Occipital lobe (tissue), 2 donors: ENCODE data around the gene HS1BP3. TPM values are rescaled to one million over a fixed set of nuclear protein-coding genes. Genes with fewer than 3 reads are reported as not detected.

ENCODE experiments used
- DNase-seq: peaks from one replicate; lab custom pipeline; 2025; lab: John Stamatoyannopoulos, UW
- total RNA-seq: library from RNA; depleted of rRNA; stranded (reverse); fragments of >200 nt; gene quantifications from one replicate; pipeline ENCODE4 v1.2.3, GENCODE V29; 2014

The HS1BP3 gene
- total RNA-seq, 1 donor from 2014 or later: 10.3 TPM

DNA sequence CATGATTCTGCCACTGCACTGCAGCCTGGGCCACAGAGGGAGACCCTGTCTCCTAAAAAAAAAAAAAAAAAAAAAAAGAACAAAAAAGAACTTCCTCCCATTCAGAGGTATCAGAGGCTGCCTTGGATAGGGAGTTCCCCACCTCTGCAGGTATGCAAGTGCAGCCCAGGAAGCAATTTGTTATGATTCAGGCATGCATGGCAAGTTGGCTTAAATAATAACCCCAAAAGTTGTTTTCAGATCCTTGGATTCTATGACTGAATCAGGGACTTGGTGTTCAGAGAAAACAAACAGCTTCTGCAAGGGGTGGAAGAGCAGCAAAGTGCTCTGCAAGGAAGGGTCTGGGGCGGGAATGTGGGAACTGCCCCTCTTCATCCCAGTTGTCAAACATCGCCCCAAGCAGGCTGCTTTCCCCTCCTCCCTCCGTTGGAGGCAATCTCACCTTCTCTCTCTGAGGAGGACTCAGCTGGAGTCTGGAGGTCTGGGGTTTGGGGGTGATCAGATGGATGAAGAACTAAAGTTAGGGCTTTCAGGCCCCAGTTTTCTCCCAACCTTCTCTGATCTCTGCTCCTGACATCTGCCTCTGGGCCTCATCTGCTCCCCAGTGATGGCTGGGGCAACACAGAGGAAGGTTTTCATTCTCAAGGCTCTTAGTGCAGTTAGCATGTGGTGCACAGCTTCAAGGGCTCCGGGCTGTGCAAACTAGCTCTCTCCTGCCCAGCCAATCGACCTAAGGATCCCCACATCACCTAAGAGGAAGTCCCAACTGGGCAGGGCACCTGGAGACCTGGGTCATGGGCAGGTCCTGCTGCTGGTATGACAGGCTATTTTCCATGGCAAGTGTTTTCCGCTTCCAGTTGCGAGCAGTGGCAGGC lies 12.5 kb upstream of the HS1BP3 start:
- DNase-seq: no peak

DNA sequence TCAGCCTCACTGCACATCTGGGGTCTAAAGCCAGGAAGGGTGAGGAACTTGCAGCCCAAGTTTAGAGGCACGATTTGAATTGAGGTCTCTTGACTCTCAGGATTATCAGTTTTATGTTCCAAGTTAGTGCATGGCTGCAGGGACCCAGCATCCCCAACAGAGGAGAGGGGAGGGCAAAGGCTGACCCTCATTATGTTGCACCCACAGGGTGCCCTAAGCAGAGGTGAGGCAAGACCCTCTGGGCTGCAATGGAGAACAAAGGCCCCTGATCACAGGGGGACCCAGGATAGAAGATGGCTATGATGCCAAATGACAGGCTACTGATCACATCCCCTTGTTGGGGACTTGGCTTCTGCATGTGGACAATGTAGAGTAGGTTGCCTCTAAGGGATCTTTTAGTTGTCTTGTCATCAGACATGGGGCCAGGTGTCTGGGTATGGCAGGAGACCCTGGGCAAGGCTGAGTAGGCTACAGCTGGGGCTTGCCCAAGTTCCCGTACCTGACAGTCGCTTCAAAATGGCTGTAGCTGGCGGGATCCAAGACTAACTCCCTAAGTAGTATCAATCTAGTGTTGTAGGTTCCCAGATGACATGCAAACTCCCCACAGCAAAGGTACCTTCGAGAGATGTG lies 11.5 kb upstream of the HS1BP3 start:
- no peak for DNase-seq

DNA sequence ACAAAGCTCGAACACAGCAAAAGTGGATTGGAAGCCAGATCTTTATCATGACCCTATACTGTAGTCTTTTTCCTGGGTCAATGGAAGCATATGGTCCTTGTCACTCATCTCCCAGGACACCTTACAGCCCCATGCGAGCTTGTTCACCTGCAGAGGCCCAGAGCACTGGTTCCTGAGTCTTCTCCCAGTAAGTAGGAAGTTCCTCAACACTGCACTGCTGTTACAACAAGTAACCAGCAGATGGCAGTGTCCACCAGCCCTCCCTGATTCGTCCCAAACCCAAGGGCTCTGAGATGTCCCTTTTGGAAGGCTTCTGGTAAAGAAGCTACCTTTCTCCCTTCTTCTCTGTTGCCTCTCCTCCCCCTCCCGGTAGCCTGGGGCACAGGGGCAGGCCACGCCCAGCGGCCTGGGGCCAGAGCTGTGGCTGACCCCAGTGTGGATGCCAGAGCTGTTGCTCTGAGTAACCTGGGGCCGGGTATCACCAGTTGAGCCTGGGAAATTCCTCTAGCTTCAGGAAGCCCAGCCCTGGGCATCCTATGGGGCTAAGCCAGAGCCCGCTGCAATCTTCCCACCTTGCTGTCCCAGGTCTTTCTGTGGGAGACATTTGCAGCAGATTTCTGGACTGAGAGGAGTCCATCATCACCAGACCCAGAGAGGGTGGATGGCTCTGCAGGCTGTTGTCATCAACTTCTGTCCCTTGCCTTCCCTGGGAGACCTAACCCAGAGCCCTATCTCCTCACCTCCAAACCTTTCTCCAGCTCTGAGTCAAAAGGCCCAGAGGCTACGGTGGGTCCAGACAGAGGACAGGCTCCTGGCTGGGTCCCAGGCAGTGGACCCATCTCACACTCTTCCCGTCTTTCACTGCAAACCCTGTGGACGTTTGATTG lies 10.8 kb upstream of the HS1BP3 start:
- DNase-seq: peak; percentile 42

DNA sequence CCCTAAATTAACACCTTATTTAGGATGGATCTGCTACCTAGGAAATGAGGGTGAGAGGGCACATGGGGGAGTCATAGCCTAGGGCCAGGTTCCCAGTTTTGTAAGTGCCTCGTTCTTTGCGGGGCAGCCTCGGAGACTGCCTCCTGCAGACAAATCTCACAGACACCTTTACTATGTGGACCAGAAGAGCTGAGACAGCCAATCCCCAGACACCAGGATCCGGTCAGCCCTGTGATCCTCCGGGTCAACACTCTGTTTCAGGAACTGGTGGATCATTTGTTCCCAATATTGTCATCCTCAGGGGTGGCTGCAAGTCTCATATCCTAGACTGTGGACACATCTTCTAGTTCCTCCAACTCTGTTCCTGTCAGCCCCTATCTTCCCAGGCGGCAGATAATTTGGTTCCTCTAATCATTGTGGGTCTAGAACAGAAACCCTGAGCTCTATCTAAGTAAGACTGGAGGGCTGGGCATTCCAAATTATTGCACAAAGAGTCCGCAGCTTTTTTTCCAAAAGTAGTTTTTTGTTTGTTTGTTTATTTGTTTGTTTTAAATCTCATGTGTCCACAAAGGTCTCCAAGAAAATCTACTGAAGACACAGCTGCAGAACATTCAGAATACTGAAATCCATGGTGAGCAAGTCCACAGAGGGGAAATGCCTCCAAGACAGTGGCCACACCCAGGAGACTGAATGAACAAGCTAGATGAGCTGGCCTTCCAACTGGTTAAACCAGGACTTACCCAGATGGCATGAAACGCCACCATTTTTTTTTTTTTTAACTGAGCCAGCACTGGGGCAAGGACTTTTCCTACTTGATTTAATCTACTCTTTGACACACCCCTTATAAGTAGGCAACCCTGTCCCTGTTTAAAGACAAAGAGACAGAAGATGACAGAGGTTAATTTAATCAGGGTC lies 9.9 kb upstream of the HS1BP3 start:
- no peak for DNase-seq

DNA sequence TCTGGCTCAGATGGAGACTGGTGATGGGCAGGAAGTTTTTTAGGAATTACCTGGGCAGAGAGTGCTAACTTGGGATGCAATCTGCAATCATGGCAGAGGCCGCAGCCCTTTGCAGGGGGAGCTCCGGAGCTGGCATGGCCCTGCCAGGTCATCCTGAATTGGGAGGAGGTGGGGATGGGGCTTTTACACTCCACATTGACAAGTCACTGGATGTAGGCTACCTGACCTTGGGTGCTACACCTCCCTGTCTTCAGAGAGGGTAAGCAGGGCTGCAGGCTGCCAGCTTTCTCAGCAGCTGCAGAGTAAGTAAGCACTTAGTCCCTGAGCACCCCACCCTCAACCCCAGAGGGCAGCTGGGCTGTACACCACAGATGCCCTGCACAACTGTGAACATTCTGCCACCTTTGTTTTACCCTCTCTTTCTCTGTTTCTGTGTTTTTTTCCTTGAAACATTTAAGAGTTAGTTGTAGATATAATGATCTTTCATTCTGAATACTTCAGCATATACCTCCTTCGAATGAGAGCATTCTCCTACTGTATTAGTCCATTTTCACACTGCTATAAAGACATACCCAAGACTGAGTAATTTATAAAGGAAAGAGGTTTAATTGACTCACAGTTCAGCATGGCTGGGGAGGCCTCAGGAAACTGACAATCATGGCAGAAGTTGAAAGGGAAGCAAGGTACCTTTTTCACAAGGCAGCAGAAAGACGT lies 6.8 kb upstream of the HS1BP3 start:
- no peak for DNase-seq

DNA sequence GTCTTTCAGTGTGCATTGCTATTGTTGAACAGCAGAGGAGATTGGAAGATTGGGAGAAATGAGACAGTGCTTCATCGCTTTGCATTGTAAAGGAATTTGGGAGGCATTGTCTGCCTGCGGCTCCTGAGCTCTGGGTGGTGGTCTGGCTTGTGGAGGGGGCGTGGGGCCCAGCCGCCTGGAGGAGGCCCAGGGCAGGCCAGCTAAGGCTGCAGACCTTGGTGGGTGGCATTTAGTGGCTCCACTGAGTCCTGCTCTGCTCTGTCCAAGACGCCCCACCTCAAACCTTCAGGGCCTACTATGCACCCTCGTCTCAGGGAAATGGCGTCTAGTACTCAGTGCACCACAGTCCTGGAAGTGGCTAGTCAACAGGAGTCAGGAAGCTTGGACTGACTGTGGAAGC lies 5.7 kb upstream of the HS1BP3 start:
- no peak for DNase-seq

DNA sequence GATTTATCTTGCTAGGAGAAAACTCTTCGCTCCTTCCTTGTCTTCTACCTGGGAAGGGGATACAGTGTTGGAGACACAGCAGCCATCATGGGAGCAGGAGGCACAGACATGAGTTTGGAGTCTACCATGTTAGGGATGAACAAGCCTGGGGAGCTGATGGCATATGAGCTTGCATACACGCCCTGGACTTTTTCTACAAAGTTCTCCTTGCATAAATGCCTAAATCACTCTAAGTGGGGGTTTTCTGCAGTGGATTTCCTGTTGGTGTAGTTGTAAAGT lies 3.6 kb upstream of the HS1BP3 start:
- DNase-seq: no peak

DNA sequence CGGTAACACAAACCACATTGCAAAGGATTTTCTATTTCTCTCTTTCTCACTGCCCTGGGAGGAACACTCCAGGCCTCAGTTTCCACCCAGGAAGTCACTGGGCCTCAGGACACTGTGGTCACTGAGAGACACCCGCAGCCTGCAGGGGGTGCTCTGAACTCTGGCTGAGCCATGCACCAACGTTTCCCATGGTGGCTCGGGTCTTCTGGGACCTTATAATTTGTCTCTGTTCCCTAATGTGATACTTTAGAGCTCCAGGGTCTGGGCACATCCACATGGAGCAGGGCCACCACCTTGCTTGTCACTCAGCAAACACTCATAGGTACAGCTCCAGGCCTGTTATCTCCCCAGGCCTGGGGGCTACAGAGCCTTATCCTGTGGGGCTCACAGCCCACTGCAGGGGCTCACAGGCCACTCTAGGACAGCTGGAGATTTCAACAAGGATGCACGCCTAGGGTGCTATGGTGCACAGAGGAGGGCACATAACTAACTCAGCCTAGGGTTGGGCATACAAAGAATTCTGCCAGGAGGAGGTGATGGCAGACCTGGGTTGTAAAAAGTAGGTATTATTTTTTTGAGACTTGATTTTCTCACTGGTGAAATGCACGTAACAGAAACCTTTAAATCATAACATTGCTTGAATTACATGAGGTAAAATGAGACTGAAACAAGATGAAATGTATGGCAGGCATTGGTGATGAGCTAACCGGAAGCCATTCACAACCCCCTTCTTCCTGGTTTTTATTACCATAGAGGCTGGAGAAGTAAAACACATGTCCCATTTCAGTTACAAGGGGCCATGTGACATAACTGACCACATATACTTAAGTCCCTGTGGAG lies 3.0 kb upstream of the HS1BP3 start:
- DNase-seq: no peak

DNA sequence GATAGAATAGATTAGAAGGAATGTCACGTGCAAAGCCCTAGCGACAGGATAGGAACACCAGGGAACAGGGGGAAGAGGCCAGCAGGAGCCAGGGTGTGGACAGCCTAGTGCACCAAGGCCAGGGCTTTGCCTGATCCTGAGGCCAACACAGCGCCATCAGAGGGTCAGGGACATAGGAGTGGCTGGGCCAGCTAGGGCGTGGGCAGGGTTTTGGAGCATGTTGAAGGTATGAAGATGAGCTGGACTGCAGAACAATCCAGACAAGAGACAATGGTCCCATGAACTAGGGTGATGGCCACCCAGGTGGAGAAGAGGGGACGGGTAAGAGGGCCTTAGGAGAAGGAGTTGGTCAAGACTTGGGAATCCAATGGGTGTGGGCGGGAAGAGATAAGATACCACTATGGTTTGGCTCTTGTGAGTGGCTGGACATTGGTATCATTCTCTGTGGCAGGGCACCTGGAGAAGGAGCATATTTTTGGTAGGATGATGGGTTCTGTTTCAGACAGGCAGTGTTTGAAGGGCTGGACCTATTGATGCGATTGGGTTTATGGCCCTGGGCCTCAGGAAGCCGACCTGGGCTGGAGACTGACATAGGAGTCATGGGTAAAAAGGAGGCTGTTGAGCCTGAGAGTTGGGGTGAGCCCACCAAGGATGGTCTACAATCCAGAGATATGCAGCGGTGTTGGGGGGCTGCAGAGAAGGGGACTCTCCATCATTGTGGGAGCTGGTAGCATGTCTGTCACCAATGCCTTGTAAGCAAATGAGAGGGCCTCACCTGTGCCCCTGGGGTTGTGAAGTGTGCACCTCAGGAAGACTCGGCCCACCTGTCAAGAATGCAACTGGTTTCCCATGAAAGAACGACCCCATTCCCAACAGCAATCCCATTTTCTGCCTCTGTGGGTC lies 2.0 kb upstream of the HS1BP3 start:
- DNase-seq: no peak

DNA sequence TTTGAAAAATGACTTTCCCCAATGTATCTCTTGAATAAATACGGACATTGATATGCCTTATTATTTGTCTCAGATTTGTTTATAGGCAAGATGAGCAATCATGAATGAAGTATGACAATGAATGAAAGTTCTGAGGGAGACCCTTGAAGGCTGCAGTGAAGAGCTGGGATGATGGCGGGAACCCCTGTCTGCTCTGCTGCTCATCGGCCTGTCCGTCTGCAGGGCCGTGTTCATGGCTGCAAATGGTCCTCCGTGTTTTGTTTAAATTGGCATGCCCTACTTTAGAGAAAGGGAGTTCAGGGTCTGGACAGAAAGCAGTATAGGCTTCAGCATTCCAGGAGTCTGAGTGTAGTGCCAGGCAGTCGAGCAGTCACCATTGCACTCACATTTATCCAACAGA lies 1.2 kb upstream of the HS1BP3 start:
- DNase-seq: no peak

DNA sequence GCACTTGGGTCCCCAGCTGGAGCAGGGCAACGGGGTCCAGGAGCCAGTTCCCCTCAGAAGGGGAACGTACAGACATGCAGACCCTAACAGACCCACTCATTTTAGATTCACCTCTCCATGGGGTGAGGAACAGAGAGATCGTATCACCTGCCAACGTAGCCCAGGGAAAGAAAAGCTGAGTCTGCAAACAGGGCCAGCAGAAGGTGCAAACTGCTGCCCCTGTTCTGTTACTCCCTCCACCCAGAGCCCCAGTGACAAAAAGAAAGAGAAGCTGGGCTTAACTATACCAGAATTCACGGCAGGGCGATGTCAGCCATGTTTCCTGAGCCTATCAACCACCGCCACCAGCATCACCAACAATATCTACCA lies 817 bp upstream of the HS1BP3 start:
- DNase-seq: no peak

DNA sequence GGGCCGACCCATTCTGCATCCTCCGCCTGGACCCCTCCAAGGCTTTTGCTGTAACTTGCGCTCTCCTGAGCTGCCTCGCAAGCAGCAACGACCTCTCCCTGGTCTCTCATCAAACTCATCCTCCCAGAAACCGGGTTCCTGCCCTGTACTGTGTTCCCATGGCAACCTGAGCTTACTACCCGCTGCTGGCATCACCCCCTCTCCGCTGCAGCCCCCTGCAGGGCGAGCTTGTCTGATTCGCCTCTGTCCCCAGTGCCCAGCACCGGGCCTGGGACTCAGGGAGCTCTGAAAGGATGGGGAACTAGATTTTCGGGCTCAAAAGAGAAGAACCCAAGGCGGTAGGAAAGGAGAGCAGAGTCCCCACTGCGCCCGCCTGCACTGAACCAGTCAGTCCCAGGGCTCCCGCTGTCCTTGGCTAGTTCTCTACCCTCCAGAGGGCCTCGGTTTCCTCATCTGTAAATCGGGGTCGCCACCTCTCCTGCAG lies 463 bp downstream of the HS1BP3 start:
- no peak for DNase-seq

DNA sequence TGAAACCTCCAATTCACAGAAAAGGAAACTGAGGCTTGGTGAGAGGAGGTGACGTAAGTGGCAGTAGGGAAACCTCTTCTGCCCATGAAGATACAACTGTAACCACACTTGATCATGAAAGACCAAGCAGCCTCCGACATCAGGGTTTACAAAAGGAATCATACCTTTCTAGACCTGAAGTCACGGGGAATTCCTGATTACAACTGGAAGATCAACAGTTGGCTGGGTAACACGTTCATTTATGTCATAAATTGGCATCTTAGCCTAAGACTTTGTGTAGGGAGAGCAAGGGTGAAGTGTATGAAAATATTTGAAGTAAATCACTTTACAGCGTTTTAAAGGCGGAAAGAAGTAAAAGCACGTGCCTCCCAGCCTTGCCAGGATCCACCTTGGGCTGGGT lies 922 bp downstream of the HS1BP3 start:
- no peak for DNase-seq

DNA sequence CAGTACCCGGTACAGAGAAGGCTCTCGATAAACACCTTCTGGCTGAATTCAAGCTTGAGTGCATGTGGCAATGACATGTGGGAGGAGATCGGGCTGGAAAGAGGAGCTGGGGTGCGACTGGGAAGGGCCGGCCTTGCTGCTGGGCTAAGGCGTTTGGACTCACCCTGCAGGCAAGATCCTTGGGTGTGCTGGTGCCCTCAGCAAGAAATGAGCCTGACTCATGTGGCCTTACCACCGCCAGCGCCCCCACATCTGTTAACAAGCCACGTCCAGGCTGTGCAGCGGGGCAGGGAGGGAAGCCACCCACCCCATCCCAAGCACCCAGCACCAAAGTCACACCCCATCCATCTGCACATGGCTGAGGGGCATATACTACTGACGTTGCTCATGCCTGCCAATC lies 1.3 kb downstream of the HS1BP3 start:
- DNase-seq: no peak

DNA sequence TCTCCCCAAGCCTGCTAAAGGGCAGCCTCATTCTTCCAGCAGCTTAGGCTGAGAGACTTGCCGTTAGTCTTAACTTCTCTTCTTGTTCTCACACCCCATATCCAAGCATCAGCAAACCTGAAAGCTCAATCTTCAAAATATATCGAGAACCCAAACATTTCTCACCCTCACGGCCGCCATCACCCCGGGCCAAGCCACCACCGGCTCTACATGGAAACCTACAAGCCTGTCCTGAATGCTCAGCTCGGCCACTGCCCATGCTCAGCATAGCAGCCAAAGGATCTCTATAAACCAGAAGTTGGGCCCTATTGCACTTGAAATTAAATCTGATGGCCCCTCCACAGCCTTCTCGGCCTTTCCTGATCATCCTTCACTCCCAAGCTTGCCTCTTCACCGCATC lies 2.1 kb downstream of the HS1BP3 start:
- no peak for DNase-seq

DNA sequence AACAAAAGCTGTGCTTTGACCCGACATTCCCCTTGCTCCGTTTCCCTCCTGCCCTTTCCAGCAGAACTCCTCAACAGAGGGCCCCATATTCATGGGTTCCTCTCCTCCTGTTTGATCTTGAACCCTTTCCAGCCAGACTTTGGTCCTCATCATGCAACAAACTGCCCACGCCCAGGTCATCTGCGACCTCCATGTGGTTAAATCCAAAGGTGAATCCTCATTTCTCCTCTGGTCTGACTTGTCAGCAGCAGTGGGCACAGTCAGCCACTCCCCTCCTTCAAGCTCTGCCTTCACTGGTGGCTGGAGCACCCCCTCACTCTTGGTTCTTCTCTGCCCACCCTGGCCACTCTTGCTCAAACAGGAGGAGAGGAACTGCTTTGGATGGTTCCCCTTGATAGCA lies 2.7 kb downstream of the HS1BP3 start:
- DNase-seq: no peak

DNA sequence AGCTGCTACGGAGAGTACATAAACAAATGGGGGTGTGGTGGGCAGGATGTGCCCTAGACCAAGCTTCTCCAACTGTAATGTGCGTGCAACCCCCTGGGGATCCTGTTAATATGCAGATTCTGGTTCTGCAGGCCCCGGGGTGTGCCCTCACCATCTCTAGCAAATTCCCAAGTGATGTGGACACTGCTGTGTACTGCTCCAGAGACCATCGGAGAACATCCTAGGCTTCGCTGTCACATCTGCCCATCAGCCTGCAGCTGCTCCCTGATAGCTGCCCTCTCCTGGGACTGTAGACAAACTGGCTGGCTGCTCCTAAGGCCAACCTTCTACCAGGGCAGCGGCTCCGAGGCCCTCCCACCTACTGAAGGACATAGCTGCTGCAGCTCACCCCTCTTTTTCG lies 3.2 kb downstream of the HS1BP3 start:
- DNase-seq: no peak

DNA sequence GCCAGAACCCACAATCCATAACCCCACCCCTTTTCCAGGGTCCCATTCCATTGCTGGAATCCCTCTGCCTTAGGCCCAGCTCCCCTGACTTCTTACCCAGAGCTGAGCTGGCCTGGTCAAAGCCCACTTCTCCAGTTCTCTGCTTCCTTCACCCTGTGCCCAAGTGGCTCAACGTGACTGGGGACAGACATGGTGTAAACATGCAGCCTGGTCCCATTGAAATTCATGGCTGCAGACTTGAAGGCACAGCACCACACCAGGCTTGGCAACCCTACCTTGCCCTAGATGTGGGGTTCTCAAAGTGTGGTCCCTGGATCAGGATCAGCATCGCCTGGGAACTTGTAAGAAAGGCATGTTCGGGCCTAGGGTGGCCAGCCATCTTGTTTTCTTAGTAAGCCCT lies 3.7 kb downstream of the HS1BP3 start:
- DNase-seq: no peak

DNA sequence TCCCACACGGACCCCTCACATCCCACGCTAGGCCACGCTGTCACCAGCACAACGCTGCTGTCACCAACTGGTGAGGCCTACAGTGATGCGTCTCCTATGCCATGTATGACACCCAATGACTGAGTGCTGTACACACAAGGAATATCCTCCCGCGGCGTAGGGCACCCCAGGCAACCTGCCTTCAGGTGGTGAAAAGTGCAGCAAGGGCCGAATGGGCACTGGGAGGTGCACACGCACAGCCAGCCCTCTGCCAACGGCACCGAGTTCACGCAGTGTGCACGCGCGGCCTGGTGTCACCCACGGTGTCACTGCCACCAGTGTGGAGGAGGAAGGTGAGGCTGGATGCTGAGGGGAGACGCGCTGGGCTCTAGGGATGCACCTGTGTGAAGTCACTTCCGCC lies 4.5 kb downstream of the HS1BP3 start:
- no peak for DNase-seq
